Mesenchymal stem cell (in vitro differentiated cells and primary cell): ENCODE measurements around the gene SETD3.

ENCODE experiments used
- DNase-seq: peaks from one replicate; pipeline ENCODE4 v3.0.0-alpha.2; 2013
- H2AFZ ChIP-seq: one replicate; pipeline ENCODE4 v1.6.1; 2013; ENCODE audit warnings: low read depth, mild to moderate bottlenecking, control low read depth, inconsistent platforms, low read length, moderate library complexity
- H2AK5ac ChIP-seq: 2 replicates; pipeline ENCODE4 v1.6.1; 2013; ENCODE audit warnings: low read length, moderate library complexity, mild to moderate bottlenecking, inconsistent platforms; ENCODE audit not compliant: severe bottlenecking
- H2BK120ac ChIP-seq: one replicate; pipeline ENCODE4 v1.6.1; 2013; ENCODE audit warnings: low read depth, mild to moderate bottlenecking, inconsistent platforms, low read length, moderate library complexity
- H2BK12ac ChIP-seq, 2 experiments: one replicate each; pipeline ENCODE4 v1.6.1; 2013; ENCODE audit warnings: inconsistent platforms in 2 of 2, low read length in 2 of 2, mild to moderate bottlenecking in 2 of 2, moderate library complexity in 2 of 2, control low read depth in 1 of 2
- H2BK15ac ChIP-seq: one replicate; pipeline ENCODE4 v1.6.1; 2013; ENCODE audit warnings: mild to moderate bottlenecking, low read depth, inconsistent platforms; ENCODE audit not compliant: poor library complexity, severe bottlenecking
- H2BK5ac ChIP-seq: 2 replicates; pipeline ENCODE4 v1.6.1; 2013; ENCODE audit warnings: low read depth, mild to moderate bottlenecking, low read length, control low read depth, inconsistent platforms; ENCODE audit not compliant: poor library complexity, severe bottlenecking
- H3K14ac ChIP-seq, 2 experiments: one replicate each; pipeline ENCODE4 v1.6.1; 2013; ENCODE audit warnings: inconsistent platforms in 2 of 2, low read length in 2 of 2, control low read depth in 1 of 2, mild to moderate bottlenecking in 1 of 2, moderate library complexity in 1 of 2
- H3K18ac ChIP-seq, 2 experiments: one replicate each; pipeline ENCODE4 v1.6.1; 2013; ENCODE audit warnings: inconsistent platforms in 2 of 2, low read length in 2 of 2, control low read depth in 1 of 2, low read depth in 1 of 2, mild to moderate bottlenecking in 1 of 2
- H3K23ac ChIP-seq, 2 experiments: one replicate each; pipeline ENCODE4 v1.6.1; 2013; ENCODE audit warnings: inconsistent platforms in 2 of 2, low read length in 2 of 2, mild to moderate bottlenecking in 2 of 2, moderate library complexity in 2 of 2, control low read depth in 1 of 2
- H3K27ac ChIP-seq: 2 replicates; pipeline ENCODE4 v1.5.1; 2013; ENCODE audit warnings: mild to moderate bottlenecking, moderate library complexity, low read length, control low read depth, inconsistent platforms; ENCODE audit not compliant: poor library complexity, severe bottlenecking
- H3K27me3 ChIP-seq, 2 experiments: 2 replicates each; pipeline versions ENCODE4 v1.6.1 to v1.7.0; 2013; ENCODE audit warnings: low read length in 2 of 2, mild to moderate bottlenecking in 2 of 2, moderate library complexity in 2 of 2, control low read depth in 1 of 2, inconsistent platforms in 1 of 2; ENCODE audit not compliant: control insufficient read depth in 1 of 2, insufficient read depth in 1 of 2
- H3K36me3 ChIP-seq, 2 experiments: 2 replicates each; pipeline versions ENCODE4 v1.6.1 to v1.7.0; 2013; ENCODE audit warnings: low read length in 2 of 2, control low read depth in 1 of 2, inconsistent platforms in 1 of 2, low read depth in 1 of 2, mild to moderate bottlenecking in 1 of 2; ENCODE audit not compliant: insufficient read depth in 2 of 2, control insufficient read depth in 1 of 2
- H3K4ac ChIP-seq, 2 experiments: one replicate each; pipeline ENCODE4 v1.6.1; 2013; ENCODE audit warnings: inconsistent platforms in 2 of 2, low read length in 2 of 2, mild to moderate bottlenecking in 2 of 2, moderate library complexity in 2 of 2, control low read depth in 1 of 2, low read depth in 1 of 2
- H3K4me1 ChIP-seq: 2 replicates; pipeline ENCODE4 v1.6.1; 2013; ENCODE audit warnings: low read depth, low read length, control low read depth; ENCODE audit not compliant: control insufficient read depth, insufficient read depth
- H3K4me2 ChIP-seq: 2 replicates; pipeline ENCODE4 v1.6.1; 2013; ENCODE audit warnings: low read length, mild to moderate bottlenecking, inconsistent platforms; ENCODE audit not compliant: poor library complexity, severe bottlenecking
- H3K4me3 ChIP-seq, 2 experiments: 2 replicates each; pipeline versions ENCODE4 v1.5.1 to v1.7.0; 2013; ENCODE audit warnings: low read length in 2 of 2, mild to moderate bottlenecking in 2 of 2, control low read depth in 1 of 2, low read depth in 1 of 2; ENCODE audit not compliant: insufficient read depth in 1 of 2
- H3K79me1 ChIP-seq: replicated peaks from 2 replicates; pipeline ENCODE4 v1.6.1; 2013; ENCODE audit warnings: mild to moderate bottlenecking, control low read depth, low read length, inconsistent platforms; ENCODE audit not compliant: poor library complexity, severe bottlenecking
- H3K9ac ChIP-seq: 2 replicates; pipeline ENCODE4 v1.7.0; 2013; ENCODE audit warnings: mild to moderate bottlenecking, low read length, moderate library complexity
- H3K9me3 ChIP-seq: 2 replicates; pipeline ENCODE4 v1.7.0; 2013; ENCODE audit warnings: mild to moderate bottlenecking, low read length; ENCODE audit not compliant: control insufficient read depth
- H4K8ac ChIP-seq: one replicate; pipeline ENCODE4 v1.6.1; 2013; ENCODE audit warnings: inconsistent platforms, mild to moderate bottlenecking, low read length, moderate library complexity
- H4K91ac ChIP-seq: one replicate; pipeline ENCODE4 v1.6.1; 2013; ENCODE audit warnings: mild to moderate bottlenecking, low read length, inconsistent platforms
- WGBS: methylation state at CpG from one replicate; pipeline ENCODE4 v1.1.7; 2013; ENCODE audit warnings: mixed read lengths; 5-methylcytosine and 5-hydroxymethylcytosine counted together

Gene SETD3

GRCh38 chr14:99420711-99421110 lies 59.9 kb downstream of the SETD3 start:
- Histone ChIP-seq H3K79me1 (peaks cover 35% of the 10 kb centered on the region), H3K9me3 (no peaks in the 10 kb centered on the region), H4K8ac (no peak overlapping the region), H3K23ac (no peak overlapping the region), H2AK5ac (no peak overlapping the region), H3K27me3 (no peaks in the 10 kb centered on the region), H3K9ac (no peak overlapping the region), H3K4me3 (no peak overlapping the region), H2BK15ac (no peak overlapping the region), H2BK120ac (no peak overlapping the region), H3K4me1 (no peaks in the 10 kb centered on the region), H3K4me2 (no peak overlapping the region), H4K91ac (no peak overlapping the region), H3K18ac (no peak overlapping the region), H3K4ac (no peak overlapping the region), H2BK5ac (no peak overlapping the region), H3K27ac (no peak overlapping the region), H3K14ac (no peak overlapping the region), H2AFZ (no peak overlapping the region), H2BK12ac (no peak overlapping the region), H3K36me3 (peaks cover 0 to 20% of the 10 kb centered on the region in 2 experiments)
- DNase-seq: no peak
- 79% methylated on average over 1 of the region's 6 CpGs for WGBS

GRCh38 chr14:99419905-99420304 lies 60.8 kb downstream of the SETD3 start:
- WGBS: 95% methylated on average over 4 of the region's 4 CpGs
- DNase-seq: no peak

GRCh38 chr14:99418242-99418641 lies 62.4 kb downstream of the SETD3 start:
- H2BK120ac ChIP-seq: no peak overlapping the region
- H4K91ac ChIP-seq: no peak overlapping the region
- H3K4me2 ChIP-seq: no peak overlapping the region
- H3K36me3 ChIP-seq: peaks cover 9 to 11% of the 10 kb centered on the region in 2 experiments
- no peak overlapping the region for H3K23ac ChIP-seq
- no peak overlapping the region for H3K4ac ChIP-seq
- no peak overlapping the region for H2BK5ac ChIP-seq
- no peaks in the 10 kb centered on the region for H3K4me1 ChIP-seq
- H3K9ac ChIP-seq: no peak overlapping the region
- no peak overlapping the region for H2BK12ac ChIP-seq
- H3K14ac ChIP-seq: no peak overlapping the region
- no peak overlapping the region for H2AFZ ChIP-seq
- H3K27me3 ChIP-seq: no peaks in the 10 kb centered on the region
- no peak overlapping the region for H3K18ac ChIP-seq
- H3K4me3 ChIP-seq: no peak overlapping the region
- peaks cover 31% of the 10 kb centered on the region for H3K79me1 ChIP-seq
- no peak overlapping the region for H2AK5ac ChIP-seq
- no peak overlapping the region for H2BK15ac ChIP-seq
- no peaks in the 10 kb centered on the region for H3K9me3 ChIP-seq
- no peak for DNase-seq
- no peak overlapping the region for H4K8ac ChIP-seq
- WGBS: 73% methylated on average over 1 of the region's 1 CpG
- H3K27ac ChIP-seq: no peak overlapping the region

More at GRCh38 chr14:99419905-99420304, 60.8 kb downstream of the SETD3 start:
- Histone ChIP-seq H3K4me3 (no peak overlapping the region), H3K79me1 (peaks cover 32% of the 10 kb centered on the region), H2BK15ac (no peak overlapping the region), H3K27me3 (no peaks in the 10 kb centered on the region), H4K91ac (no peak overlapping the region), H3K18ac (no peak overlapping the region), H2AFZ (no peak overlapping the region), H2BK12ac (no peak overlapping the region), H3K4me2 (no peak overlapping the region), H3K14ac (no peak overlapping the region), H3K9ac (no peak overlapping the region), H3K23ac (no peak overlapping the region), H2AK5ac (no peak overlapping the region), H3K4ac (no peak overlapping the region), H3K9me3 (no peaks in the 10 kb centered on the region), H4K8ac (no peak overlapping the region), H2BK120ac (no peak overlapping the region), H2BK5ac (no peak overlapping the region), H3K27ac (no peak overlapping the region), H3K36me3 (peaks cover 0 to 16% of the 10 kb centered on the region in 2 experiments), H3K4me1 (no peaks in the 10 kb centered on the region)

- Histone ChIP-seq H4K91ac (no peak overlapping the region), H2BK12ac (no peak overlapping the region), H3K27me3 (no peaks in the 10 kb centered on the region), H3K4ac (no peak overlapping the region), H3K79me1 (peaks cover 24% of the 10 kb centered on the region), H3K36me3 (peaks cover 7 to 11% of the 10 kb centered on the region in 2 experiments), H2BK15ac (no peak overlapping the region), H3K4me3 (no peak overlapping the region), H3K27ac (no peak overlapping the region), H3K9me3 (no peaks in the 10 kb centered on the region), H2AFZ (no peak overlapping the region), H3K4me1 (peaks cover 5% of the 10 kb centered on the region), H3K18ac (no peak overlapping the region), H2AK5ac (no peak overlapping the region), H2BK5ac (no peak overlapping the region), H3K14ac (no peak overlapping the region), H4K8ac (no peak overlapping the region), H2BK120ac (no peak overlapping the region), H3K4me2 (no peak overlapping the region), H3K23ac (no peak overlapping the region), H3K9ac (no peak overlapping the region)
- DNase-seq: no peak
- WGBS: 86% methylated on average over 1 of the region's 5 CpGs
Measured at GRCh38 chr14:99416909-99417308, 63.8 kb downstream of the SETD3 start.
